HG02571 (cell line): ENCODE measurements around the gene HS3ST4.

Experiments
- ATAC-seq: cut with Tn5 transposase; IDR thresholded peaks from one replicate; pipeline ENCODE4 v1.9.1; 2021; ENCODE audit warnings: mild to moderate bottlenecking, moderate library complexity; ENCODE audit not compliant: unreplicated experiment

The HS3ST4 gene

DNA sequence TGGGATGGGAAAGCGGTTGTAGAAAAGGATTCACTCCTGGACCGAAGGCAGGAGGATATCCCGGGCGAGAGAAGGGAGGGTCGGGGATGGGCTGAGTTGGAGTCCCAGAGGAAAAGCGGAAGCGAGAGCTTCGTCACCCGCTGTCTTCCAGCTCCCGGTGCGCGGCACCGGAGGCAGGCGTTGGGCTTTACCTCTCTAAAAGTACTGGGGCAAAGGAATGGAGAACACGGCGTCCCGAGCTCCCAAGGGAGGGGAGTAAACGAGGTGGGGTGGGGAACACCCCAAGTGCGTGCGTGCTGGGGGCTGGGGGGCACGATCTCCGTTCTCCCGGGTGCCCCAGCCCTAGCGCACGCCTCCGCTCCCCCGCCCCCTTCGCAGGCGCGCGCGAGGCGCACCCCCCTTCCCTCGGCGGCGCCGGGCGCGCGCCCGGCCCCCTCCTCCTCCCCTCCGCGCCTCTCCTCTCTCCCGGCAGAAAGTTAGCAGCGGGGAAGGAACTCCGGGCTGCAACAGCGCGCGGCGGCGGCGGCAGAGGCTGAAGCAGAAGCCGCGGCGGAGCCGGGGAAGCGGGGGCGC, at the start of gene HS3ST4:
TSS of gene HS3ST4 (plus strand) at position 441 of the 573 bp plus-strand sequence.
- no peak for ATAC-seq

DNA sequence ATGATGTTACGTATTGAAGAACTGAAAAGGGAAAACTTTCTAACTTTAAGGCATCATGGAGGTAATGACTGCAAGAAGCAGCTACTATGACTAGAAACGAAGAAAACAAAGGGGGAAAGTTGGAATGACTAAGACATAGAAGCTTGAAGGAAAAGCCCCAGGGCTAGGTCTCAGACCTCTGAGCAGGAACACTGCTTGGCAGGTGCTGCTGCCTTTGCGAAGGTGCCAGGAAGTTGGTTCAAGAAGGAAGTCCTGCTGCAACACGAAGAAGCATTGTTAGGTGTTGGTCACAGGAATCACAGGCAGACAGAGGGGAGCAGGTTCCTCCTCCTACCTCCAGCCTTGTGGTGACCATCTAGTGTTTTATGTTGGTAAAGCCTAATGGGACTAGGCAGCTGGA, 48.1 kb upstream of the HS3ST4 start:
- no peak for ATAC-seq

DNA sequence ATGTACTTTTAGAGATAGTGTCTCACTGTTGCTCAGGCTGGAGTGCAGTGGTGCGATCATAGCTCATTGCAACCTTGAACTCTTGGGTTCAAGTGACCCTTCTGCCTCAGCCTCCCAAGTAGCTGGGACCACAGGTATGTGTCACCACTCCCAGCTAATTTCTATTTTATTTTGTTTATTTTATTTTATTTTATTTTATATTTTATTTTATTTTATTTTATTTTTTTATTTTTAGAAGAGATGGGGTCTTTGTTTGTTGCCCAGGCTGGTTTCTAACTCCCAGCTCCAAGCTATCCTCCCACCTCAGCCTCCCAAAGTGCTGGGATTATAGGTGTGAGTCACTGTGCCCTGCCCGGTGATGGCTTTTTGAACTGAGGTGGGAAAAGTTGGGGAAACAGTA, 35.1 kb upstream of the HS3ST4 start:
- ATAC-seq: no peak

DNA sequence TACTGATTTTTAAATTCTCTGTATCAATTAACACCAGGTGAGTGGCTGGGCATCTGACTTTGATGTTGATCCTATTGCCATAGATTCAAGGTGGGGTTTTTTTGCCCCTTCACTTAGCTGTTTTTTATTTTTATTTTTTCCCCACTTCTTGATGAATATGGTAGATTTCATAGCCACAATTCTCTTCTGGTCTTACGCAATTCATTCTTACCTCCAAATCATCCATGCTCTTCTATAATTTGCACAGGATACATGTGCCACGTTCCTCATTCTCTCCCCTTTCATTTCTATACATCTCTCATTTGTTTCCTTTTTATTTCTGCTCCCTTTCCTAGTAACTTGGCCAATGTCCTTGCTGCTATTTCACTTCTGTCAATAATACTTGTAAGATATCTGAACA, 14.9 kb upstream of the HS3ST4 start:
- no peak for ATAC-seq

DNA sequence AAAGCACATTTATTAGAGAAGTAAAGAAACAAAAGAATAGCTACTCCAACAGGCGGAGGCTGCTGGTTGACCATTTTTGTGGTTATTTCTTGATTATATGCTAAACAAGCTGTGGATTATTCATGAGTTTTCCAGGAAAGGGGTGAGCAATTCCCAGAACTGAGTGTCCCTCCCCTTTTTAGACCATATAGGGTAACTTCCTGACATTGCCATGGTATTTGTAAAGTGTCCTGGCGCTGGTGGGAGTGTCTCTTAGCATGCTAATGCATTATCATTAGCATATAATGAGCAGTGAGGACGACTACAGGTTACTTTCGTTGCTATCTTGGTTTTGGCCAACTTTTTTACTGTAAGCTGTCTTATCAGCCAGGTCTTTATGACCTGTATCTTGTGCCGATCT, 12.2 kb upstream of the HS3ST4 start:
- ATAC-seq: no peak

DNA sequence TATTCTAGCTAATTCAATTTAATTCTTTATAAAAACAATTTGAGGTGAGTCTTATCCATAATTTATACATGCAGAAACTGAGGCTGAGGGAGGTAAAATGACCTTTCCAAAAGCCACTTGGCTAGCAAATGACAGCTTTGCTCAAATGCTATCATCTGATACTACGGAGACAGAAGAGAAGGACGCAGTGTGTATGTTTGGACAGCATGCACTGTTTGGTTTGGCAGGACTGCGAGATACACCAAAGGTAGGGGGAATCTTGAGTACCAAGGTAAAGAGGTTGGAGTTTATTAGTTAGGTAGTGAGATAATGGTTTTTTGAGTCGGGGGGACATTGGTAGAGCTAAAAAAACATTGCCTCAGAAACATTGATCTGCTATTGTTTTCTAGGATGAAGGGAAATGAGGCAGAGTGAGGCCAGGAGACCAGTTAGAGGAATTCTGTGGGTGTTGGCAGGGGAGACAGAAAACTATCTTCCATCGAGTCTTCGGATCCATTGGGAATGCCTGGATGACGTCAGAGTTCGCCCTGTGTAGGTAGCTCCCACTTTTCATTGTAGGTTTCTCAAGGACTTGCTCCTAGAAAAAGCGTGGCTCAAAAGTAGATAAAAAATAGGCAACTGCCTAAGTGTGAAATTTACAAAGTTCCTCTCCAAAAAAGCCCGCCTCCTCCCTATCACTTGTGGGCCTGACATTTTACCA, 2.5 kb upstream of the HS3ST4 start:
- no peak for ATAC-seq

DNA sequence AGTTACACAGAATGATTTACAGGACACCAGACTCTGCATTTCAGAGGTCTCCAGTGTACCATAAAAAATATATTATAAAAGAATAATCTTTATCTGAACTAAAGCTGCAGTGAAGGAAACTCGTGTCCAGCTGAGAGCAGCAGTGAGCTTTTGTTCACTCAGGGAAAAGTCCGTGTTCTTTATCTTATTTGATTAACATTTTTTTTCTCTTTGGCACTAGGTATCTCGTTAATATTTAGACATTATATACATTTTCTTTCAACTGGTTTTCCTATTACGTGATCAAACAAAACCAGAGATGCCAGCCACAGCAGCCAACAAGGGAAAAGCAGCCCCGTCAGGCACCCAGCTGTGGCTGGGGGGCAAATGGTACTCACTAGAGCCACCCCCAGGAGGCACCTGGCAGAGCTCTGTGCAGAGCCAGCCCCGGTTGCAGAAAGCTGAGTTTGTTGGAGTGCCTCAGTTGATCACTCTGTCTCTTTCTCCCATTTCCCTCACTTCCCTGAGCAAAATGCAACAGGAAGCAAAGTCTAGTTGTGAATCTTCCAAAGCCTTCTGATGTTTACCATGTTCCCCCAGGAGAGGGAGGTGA, 1.1 kb upstream of the HS3ST4 start:
- ATAC-seq: no peak

DNA sequence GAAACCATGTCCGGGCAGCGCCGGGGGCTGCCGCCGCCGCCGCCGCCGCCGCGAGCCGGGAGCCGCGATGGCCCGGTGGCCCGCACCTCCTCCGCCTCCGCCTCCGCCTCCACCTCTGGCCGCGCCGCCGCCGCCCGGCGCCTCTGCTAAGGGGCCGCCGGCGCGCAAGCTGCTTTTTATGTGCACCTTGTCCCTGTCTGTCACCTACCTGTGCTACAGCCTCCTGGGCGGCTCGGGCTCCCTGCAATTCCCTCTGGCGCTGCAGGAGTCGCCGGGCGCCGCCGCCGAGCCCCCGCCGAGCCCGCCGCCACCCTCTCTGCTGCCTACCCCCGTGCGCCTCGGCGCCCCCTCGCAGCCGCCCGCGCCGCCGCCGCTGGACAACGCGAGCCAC, 587 bp downstream of the HS3ST4 start:
- no peak for ATAC-seq

DNA sequence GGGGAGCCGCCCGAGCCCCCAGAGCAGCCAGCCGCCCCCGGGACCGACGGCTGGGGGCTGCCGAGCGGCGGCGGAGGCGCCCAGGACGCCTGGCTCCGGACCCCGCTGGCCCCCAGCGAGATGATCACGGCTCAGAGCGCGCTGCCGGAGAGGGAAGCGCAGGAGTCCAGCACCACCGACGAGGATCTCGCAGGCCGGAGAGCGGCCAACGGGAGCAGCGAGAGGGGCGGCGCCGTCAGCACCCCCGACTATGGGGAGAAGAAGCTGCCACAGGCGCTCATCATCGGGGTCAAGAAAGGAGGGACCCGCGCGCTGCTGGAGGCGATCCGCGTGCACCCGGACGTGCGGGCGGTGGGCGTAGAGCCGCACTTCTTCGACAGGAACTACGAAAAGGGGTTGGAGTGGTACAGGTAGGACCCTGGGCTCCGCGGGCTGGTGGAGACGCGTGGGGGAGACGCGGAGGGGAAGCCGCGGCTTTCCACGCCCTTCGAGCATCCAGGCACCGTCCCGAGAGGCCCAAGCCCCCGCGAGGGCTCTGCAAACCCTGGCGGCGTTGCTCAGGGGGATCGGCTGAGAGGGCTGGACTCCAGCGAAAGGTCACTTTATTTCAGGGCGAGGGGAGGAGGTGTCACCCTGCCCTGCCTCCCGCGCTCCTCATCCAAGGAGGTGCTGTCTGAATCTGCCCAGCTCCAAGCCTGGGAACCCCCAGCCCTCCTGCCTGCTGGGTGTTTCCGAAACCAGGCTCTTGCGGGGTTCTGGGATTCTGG, 1.2 kb downstream of the HS3ST4 start:
- ATAC-seq: no peak

DNA sequence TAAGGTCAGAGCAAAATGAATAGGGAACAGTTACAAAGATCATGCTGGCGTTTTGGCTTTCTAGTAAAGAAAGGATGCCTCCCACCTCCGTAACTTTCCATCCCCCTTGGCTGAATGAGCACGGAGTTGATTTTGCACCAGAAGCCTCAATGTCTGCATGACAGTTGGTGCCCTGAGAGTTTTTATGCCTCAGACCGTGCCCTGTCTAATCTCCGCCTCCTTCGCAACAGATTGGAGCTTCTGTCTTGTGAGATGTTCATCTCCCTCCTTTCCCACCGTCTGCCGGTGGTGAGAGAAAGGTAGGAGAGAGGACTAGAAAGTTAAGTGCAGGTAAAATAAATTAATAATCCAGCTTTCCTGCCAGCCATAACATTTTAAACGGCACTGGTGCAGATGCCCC, 1.9 kb downstream of the HS3ST4 start:
- ATAC-seq: no peak

DNA sequence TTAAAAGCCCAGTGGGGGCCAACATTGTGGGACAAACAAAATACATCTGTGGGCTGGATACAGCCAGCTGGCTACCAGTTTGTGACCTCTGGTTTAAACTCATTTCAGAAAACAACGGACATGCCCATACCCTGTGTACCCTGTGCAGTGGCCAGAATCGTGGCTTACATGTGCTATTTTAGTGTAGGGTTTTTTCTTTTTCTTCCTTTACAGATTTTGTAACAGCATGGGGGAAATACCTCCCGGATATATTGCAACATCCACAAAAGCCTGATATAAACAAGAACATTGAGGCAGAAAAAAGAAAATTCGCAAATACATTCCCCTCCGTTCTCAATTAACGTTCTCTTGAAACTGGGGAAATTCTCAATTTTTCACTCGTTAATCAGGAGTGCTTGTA, 7.3 kb downstream of the HS3ST4 start:
- ATAC-seq: no peak

DNA sequence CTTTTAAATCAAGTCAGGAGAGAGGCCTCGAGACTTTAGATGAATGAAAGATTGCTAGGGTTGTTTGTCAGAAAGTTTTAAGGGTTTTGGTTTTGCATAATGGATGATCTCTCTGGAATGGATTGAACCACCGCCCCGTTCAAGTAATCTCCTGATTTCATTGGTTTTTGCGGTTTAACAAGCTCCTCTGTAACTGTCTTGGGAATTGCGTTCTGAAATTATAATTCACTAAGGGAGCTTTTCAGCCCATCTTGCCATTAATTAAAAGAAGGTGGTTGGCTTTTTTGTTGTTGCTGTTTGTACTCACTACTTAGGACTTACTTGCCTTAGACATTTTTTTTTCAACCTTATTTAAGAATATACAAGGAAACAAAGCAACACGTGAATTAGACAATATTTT, 8.8 kb downstream of the HS3ST4 start:
- ATAC-seq: no peak

DNA sequence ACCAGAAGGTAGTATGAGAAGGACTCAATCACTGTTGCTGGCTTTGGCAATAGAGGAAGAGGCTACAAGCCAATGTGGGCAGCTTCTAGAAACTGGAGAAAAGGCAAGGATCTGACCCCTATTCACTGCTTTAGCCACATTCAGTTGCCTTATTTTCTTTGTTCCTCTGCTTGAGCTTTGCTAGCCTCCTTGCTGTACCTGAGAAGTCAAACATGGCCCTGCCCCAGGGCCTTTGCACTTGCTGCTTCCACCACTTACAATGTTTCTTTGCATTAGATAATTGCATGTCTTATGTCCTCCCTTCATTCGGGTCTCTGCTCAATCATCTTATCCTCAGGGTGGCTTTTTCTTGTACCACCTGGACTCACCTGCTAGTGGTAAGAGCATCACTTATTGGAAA, 15.8 kb downstream of the HS3ST4 start:
- no peak for ATAC-seq

DNA sequence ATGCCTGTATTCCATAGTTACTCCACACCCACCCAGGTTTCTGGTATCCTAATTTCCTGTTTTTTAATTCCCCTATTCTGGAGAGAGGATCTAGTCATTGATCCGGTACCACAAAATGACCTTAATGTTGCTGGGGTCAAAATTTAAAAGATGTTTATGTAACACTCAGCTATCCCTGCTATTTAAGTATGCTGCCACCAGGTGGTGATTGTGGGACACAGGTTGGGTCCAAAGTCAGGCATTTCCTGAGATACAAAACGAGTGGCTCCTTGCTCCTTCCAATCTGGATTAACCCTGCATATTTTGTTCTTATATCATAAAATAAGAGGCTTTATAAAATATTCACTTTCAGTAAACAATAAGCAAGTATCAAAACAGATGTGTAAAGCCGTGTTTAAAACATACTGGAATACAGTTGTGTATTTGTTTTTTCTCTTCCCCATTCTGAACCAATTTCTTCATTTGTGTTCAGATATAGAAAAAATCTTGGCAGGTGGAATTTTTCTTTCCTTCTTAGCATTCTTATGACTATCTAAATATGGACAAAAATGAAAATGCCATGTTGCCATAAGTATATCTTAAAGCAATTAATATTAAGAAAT, 16.3 kb downstream of the HS3ST4 start:
- no peak for ATAC-seq

DNA sequence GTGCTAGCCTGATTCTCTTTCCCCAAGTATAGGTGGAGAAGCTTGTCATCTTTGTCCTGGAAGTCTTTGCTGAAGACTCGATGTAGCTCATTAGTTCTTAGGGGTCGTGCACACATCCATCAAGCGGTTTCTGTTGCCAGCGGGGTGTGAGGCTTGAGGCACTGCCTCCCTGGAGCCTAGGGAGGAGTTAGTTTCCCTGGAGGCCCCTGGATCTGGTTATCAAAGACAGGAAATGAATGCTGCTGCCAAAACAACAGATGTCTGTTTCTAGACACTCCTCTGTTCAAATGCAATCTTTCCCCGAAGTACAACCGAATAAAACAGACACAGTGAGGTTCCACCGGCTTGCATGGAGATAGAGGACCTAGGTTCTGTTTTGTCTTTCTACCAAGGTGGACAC, 17.5 kb downstream of the HS3ST4 start:
- no peak for ATAC-seq

DNA sequence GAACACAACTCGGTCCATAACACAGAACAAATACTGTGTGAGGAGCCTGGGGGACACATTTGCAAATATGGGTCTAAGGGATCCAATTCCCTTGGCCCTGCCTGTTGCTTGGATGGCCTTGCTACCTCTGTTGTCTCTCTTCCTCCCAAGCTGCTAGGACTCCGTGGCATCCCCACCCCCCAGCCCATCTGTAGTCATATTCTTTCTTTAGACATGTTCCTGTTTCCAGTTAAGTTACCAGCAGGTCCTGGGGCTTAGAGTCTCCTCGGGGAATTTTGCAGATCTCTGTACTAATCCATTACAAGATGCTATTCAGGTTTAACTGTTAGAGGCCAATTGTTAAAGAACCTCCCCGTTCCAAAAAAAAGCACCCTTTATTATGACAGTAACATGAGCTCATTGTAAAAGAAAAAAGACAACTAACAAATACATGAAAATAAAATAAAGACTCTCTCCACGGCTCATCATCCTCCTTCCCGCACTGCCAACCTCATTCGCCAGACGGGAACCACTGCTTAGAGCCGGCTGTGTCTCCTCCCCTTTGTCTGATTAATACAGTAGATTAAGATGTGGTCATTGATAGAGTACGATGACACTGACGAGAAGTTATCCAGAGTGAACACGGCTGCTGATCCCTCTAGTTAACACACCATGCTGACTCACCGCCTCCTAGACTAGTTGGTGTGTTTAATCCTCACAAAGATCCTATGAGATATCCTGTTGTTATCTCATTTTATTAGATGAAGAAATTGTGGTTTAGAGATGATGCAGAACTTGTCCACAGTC, 22.2 kb downstream of the HS3ST4 start:
- no peak for ATAC-seq

DNA sequence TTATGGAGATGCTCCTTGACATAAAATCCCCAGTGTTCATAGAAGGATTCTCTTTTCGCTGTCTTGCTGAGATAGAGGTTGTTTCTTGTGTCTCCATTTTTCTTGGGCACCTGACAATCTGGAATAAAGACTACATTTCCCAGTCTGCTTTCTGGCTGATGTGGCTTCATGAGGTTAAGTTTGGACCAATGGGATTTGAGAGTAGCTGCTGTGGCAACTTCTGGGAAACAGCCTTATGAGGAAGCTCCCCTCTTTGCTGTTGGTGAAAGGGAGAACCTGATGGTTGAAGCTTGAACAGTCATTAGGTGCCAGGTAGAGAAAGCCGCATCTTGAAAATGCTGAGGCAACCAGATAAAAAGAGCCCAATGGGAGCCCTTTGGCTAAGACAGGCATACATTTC, 24.4 kb downstream of the HS3ST4 start:
- ATAC-seq: no peak

DNA sequence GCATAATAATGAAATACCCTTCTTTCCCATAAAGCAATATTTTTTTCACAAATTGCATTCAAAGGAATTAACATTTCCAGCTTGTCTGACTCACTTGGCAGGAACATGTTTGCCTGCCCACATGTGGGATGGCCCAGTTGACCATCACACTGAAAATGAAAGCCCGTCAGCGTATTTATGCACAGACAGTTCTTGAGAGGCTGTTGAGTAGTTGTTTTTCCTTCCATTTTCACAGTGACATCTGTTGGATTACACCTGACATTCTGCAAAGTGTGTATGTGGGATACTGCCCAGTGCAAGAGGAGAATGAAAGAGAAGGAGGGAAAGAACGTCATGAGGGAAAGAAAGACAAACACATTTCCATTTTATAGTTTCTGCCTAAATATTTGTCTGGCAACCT, 29.7 kb downstream of the HS3ST4 start:
- no peak for ATAC-seq

DNA sequence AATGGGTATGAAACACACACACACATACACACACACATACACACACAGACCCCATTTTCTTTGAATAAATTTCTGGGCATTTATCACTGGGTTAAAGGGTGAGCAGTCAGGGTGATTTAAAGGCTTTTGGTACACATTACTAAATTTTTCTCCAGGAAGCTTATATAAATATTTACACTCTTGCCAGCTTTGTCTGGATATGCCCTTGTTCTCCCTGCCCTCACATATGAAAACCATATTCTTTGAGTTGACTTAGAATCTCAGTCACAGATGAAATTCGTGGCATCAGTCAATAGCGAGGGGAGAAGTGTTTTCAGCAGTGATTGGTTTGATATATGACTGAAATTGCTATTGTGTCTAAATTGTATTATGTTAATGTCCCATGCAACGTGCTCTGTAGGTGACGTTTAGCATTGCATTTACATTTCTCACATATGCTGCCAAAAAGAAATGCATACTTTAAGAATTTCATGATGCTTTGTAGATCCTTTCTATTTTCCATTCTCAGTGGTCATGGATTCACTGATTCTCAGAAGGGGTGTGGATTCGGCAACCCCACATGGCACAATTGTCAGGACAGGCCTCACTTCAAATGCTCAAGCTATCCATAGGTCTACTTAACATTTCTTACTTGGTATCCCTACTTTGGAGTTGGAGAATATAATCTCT, 34.8 kb downstream of the HS3ST4 start:
- ATAC-seq: no peak

DNA sequence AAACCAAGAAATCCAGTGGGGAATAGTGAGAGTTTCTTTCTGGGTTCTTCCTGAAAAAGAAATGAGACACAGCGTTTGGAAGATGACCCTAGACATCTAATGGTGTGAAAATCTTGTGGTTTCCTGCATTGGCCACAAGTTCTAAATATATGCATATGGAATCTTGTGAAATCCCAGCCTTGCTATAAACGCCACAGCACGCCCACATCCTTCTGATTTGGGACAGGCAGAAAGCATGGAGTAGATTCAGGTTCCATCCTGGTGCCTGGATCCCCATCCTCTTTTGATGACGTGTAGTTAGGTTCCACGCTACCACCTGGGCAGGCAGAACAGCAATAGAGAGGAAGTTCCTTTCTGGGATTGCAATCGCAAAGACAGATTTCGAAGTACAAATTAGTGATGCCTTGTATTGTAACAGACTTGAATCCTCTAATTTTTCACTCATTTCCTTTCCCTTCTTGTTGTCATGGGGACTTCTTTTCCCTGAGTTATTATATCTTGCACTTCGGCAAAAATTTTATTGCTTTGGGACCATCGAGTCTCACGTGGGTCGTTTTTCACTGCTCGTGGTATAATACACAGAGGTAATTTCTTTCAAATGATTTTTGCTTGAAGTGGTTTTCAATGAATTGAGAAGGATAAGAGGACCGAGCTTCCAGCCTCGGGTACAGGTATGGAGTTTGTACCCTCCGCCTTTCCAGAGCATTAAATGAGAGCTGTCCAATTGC, 37.6 kb downstream of the HS3ST4 start:
- ATAC-seq: no peak
